GM18861 (cell line): ENCODE results near the gene DUOXA2.
A peak's percentile ranks its signal among the peaks of the same experiment; 100 is the strongest.

Source experiments
- ATAC-seq: cut with Tn5 transposase; IDR thresholded peaks from one replicate; pipeline ENCODE4 v1.9.1; 2021; ENCODE audit not compliant: unreplicated experiment

The DUOXA2 gene

DNA sequence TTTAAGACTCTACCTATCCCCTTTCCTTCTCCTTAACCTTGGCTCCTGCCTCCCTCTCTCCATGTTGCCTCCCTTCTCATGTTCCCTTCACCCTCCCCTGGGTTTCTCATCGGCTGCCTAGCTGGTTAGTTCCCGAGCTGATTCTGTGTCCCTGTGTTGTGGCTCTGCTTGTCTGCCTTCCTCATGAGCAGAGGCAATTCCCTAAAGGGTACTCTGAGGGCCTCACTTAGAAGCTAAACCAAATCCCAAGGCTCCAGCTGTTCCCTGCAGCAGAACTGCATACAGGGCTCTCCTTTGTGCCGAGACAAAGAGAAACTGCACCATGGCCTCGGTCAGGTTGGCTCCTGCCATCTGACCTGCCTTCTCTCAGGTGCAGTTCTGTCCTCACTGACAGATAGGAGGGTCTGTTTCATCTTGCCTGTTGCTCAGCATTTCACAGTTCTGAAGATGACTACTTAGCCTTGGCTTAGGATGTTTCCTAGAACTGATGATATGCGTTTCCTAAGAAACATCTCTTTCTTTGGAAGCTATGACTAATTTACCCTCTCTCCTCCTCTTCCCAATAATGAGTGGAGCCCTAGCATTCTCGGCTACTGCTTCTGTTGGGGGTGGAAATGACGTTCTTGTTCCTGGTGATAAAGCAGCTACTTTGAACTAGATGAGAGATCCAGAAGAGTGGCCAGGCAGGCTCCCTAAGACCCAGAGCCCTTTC is 42.8 kb downstream of the DUOXA2 start:
- no peak for ATAC-seq

DNA sequence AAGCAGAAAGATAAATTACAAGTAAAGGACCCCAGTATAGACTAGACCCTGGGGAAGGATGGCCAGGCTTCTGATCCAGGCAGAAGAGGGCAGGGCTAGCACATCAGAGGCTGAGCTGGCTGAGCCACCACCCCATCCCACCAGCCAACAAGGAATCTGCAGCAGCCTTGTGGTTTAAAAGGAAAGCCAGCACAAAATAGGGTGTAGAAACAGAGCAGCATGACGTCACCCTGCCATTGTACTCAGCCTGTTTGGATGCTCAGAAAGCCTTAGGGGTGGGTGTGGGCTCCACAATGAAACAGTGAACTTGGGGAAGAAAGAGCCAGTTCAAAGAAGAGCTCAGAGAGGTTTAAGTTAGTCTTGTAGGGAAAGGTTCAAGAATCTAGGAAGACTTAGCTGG is 43.8 kb downstream of the DUOXA2 start:
- ATAC-seq, result no peak

DNA sequence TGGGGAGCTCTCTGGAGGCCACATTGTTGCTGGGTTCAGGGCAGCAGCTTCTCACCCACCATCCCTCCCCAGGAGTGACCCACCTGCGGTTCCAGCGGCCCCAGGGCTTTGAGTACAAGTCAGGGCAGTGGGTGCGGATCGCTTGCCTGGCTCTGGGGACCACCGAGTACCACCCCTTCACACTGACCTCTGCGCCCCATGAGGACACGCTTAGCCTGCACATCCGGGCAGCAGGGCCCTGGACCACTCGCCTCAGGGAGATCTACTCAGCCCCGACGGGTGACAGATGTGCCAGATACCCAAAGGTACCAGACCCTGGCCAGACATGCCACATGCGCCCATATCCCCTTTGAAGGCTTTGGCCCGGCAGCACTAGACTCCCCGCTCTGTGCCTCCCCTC is 47.5 kb downstream of the DUOXA2 start:
- no peak for ATAC-seq

DNA sequence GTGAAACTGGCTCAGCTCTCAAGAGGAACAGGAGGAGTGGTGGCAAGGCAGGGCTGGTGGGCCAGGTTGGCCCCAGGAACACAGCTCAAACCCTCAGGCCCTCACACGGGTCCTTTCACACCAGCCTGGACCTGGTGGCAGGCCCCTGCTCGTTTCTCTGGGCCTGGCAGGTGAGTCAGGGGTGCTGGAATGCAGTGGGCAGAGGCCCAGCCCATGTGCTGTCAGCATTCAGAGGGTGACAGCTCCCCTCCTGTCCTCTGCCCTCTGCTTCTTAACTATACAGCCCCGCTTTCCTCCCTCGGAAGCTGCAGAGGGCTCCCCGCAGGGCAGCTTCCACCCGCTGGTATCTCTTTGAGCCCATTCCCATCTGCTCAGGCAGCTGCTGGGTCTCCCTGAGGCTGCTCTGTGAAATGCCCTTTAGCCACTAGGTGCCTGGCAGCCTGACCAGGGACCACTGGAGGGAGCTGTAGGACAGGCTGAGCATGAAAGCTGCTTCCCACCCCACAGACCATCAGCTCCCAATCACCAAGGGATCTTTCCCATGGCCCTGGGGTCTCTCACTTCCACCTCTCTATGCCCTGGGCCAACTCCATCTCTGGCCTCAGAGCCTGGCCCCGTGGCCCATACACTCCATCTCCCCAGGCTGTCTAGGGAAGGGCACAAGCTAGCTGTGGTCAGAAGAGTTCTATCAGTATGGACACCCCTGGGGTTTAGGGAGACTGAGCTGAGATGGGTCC is 48.8 kb downstream of the DUOXA2 start:
- ATAC-seq, result peak; percentile 43

DNA sequence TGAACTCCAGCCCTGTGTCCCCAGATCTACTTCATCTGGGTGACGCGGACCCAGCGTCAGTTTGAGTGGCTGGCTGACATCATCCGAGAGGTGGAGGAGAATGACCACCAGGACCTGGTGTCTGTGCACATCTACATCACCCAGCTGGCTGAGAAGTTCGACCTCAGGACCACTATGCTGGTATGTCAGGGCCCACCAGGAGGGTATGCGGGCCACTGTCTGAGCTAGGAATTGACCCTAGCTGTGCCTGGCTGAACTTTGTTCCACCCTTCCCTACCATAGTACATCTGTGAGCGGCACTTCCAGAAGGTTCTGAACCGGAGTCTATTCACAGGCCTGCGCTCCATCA is 49.4 kb downstream of the DUOXA2 start:
- ATAC-seq, result no peak

DNA sequence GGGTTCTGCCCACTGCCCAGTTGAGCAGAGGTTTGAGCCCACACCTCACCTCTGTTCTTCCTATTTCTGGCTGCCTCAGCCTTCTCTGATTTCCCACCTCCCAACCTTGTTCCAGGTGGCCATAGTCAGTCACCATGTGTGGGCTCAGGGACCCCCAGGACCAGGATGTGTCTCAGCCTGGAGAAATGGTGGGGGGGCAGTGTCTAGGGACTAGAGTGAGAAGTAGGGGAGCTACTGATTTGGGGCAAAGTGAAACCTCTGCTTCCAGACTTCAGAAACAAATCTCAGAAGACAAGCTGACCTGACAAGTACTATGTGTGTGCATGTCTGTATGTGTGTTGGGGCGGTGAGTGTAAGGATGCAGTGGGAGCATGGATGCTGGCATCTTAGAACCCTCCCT is 50.8 kb downstream of the DUOXA2 start:
- ATAC-seq, result no peak

DNA sequence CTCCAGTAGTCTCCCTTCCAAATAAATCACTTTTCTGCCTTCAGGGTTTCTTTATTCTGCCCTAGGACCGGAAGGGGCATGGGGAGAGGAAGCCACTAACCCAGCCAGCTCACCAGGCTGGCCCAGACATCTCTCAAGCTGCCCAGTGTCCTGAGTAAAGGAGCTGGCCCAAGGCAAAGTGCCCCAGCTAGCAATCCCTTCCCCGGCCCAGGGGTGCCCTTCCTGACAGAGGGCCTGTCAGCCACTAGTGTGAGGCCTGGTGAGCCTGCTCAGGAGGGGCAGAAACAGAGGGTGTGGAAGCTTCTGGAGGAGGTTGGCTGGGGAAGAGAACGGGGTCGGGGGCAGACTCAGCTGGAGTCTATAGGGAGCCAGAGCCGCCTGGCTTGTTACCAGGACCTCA is 51.4 kb downstream of the DUOXA2 start:
- ATAC-seq, result no peak

DNA sequence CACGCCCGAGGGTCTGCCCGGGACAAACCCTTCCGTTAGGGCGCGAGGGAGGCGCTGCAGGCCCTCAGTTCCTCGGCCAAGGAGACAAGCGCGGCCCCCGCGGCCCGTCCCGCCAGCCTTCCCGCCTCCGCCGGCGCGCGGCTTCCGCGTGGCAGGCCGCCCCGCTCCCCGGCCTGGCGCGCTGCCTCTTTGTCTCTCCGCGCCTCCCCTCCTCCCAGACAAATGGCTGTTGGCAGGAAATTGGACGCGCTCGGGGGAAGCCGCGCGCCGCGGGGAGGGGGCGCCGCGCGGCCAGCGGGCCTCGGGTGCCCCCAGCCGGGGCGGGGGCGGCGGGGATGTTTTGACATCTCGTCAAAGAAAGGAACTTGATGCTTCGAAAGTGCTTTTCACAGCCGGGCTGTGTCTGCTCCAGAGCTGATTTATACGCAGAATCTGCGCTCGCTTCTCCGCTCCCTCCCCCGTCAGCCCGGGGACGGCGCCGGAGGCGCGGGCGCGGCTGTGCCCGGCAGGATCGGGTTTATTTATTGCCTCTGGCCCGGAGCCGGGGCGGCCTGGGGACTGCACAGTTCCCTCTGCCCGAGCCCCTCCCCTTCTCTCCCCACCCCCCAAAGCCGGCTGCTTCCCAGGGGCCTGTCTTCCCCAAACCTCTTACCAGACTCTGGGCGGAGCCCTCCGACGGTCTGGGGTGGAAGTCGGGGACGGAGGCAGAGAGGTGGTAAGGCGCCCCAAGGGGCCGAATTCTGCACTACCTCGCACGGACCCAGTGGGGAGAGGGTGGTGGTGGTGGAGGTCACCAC is 52.9 kb downstream of the DUOXA2 start:
- ATAC-seq, result peak; percentile 78

DNA sequence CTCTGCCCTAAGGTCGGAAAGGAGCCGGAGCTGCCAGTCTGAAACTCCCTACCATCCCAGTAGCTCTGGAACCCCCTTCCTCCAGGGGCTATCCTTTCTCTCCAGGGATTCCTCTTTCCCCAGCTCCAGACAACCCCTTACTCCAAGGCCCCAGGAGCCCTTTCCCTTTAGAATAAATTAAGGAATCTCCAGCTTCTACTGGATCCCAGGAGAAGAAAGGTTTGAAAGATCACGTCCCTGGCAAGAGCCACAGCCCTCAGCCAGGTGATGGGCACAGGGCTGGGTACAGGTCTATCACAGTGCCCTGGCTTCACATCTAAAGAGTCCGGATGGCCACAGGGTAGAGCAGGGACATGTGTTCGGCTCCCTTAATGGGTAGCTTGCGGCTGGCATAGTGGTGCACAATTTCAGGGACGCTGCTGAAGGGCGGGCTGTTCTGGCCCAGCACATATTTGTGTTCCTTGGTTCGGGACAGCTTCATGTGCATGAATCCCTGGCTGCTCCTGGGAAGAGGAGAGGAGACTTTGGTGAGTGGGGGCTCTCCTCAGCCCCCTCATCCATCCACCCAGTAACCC is 53.6 kb downstream of the DUOXA2 start:
- ATAC-seq, result no peak
